ENCODE measurements around the gene ISLR2.

- no peak for TF ChIP-seq CTCF (IDR thresholded peaks at IDR 0.05; ENCODE audit: low read length)
- TF ChIP-seq EZH2 (optimal IDR thresholded peaks at IDR 0.05; ENCODE audit: low read depth, low read length) = no peak
These were observed 6.2 kb upstream of the ISLR2 start for GRCh38 chr15:74124196-74124595.

Measured in MM.1S (cell line).